Stimulated activated CD4-positive, alpha-beta T cell treated with anti-CD3 and anti-CD28 coated beads, Interleukin-4, amount 100 ng/mL, for 4 hours (primary cell): ENCODE data around the gene SLC17A9.

Experiments
- DNase-seq, 2 experiments: peaks; one replicate each; pipeline ENCODE4 v3.0.0-alpha.2; 2020

The SLC17A9 gene

GRCh38 chr20:62986257-62986800 is 33.8 kb downstream of the SLC17A9 start:
- no peak for DNase-seq

DNA sequence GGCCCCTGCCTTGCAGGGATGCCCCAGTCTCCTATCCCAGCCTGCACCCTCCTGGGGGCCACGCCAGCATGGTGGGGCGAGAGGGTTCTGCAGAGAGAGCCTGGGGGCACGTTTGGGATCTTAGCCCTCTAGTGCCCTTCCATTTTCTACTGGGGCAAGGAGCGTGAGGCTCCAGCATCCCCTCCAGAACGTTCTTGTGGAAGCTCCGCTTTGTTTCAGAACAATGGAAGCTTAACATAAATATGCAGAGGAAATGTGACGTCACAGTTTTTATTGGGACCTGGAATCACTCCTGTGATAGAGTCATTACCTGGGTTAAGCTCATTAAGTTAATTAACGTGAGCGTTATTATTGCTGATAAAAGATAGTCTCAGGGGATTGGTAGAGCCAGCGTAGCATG is 34.6 kb downstream of the SLC17A9 start:
- DNase-seq, result no peak

- peak in 1 of 2 experiments; percentile 36 for DNase-seq
These were observed 36.7 kb downstream of the SLC17A9 start for GRCh38 chr20:62989201-62989601.

- DNase-seq, result no peak
These were observed 37.9 kb downstream of the SLC17A9 start for GRCh38 chr20:62990306-62990825.

DNA sequence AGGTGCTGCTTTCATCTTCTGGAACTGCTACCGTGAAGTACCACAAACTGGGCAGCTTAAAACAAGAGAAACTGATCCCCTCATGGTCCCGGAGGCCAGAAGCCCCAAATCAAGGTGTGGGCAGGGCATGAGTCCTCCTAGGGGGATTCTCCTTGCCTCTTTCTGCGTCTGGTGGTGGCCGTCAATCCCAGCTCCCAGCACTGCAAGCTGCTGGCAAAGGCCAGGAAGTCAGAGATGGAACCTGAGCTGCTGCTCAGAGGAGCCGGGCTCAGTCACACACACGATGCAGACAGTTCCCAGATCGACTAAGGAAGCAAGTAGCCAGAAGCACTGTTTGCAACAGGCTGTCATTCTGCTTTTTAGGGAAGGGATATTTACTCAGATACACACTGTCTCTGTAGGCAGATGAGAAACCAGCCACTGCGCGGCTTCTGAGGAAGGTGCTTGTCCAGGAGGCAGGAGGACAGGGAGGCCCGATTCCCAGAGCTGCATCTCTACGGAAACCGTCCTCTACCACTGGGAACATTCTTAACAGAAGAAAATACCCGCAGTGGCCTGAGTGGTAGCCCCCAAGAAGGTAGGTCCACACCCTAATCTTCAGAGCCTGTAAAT is 38.8 kb downstream of the SLC17A9 start:
- no peak for DNase-seq

DNA sequence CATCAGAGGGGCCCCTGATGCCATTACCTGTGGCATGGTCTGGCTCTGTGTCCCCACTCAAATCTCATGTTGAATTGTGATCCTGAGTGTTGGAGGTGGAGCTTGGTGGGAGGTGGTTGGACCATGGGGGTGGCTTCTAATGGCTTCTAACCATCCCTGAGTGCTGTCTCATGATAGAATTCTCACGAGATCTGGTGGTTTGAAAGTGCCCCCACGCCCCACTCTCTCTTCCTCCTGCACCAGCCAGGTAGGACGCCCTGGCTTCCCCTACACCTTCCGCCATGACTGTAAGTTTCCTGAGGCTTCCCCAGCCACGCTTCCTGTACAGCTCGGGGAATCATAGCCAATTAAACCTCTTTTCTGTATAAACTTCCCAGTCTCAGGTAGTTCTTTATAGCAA is 39.4 kb downstream of the SLC17A9 start:
- DNase-seq, result no peak

DNA sequence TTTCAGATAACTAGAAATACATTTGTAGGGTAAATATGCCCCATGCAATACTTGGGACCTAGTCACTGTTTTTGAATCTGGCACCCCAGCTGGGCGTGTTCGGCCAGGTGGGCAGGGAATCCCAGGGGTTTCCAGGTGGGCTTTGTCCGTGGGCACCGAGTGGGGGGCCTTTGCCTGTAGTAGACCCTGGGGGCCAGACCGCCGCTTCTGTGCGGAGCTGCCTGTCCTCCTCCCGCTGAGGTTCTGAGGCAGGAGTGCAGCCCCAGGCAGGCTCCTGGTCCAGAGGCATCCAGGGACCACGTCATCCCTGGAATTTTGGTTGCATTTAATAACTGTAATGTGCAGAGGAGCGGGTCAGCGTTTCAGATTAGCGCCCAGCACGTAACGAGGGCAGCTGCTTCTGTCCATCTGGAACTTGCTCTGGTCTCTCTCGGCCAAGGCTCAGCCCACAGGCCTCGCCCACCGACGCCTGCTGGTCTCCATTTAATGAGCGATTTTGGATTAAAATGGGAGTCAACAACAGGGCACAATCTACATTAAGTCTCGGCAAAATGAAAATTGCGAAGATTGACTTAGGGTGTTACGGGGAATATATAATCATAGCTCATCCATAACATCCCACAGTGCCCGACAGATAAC is 41.5 kb downstream of the SLC17A9 start:
- no peak for DNase-seq

DNA sequence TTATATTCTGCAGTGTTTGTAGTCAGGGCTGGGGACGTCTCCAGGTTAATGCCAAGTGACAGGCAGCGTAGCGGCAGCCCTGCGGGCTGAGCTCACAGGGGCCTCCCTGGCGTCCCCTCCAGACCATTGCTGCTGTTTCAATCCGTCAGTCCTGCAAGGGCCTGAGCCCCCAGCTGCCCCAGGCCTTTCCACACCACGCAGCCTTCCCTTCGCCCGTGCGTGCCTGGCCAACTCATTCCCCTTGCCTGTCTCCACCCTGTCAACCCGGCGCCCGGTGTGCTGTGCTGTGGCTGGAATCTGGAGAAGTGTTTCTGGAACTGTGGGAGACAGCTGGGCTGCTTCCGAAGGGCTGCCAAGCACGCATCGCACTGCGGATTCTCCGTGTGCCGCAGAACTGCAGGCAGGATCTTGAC is 42.4 kb downstream of the SLC17A9 start:
- no peak for DNase-seq

GRCh38 chr20:62995481-62995880 is 43.0 kb downstream of the SLC17A9 start:
- no peak for DNase-seq

GRCh38 chr20:62995898-62996595 is 43.5 kb downstream of the SLC17A9 start:
- no peak for DNase-seq

GRCh38 chr20:62996596-62996982 is 44.1 kb downstream of the SLC17A9 start:
- no peak for DNase-seq

DNA sequence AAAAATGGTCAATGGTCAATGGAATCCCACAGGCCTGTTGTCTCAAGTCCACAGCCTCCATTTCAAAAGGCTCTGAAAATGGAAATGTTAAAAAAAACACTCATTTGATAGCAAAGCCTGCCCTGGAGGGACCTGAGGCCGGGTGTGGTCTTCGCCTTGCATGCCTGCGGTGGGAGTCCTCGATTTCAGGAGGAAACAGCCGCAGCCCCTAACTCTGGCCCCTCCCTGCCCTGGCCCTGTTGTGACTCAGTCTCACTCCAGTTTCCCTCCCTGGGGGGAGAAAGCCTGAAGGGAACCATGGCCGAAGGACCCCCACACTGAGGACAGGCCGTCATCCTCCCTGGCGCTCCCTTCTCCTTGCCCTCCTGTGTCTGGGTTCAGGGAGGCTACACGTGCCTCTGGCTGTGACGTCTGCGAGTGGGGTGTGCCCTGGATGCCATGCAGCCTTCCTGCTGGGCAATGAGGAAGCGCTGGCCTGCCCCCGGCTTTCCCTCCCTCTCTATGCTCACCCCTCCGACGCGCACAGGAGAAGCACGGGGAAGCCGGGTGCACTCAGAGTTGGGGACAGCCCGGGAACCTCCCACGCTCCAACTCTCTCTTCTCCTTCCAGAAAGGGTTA is 45.0 kb downstream of the SLC17A9 start:
- DNase-seq, result no peak

DNA sequence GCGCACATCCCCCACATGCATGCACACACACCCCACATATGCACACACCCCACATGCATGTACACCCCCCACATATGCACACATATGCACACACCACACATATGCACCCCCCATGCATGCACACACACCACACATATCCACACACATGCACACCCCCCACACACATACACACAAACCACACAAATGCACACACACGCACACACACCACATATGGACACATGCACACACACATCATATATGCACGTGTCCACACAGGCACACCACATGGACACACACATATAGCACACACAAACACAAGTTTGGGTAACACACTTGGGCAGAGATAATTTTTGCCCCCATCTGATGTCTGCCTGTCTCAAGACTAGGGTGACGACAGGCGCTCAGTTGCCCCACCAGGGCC is 45.9 kb downstream of the SLC17A9 start:
- DNase-seq, result no peak

DNA sequence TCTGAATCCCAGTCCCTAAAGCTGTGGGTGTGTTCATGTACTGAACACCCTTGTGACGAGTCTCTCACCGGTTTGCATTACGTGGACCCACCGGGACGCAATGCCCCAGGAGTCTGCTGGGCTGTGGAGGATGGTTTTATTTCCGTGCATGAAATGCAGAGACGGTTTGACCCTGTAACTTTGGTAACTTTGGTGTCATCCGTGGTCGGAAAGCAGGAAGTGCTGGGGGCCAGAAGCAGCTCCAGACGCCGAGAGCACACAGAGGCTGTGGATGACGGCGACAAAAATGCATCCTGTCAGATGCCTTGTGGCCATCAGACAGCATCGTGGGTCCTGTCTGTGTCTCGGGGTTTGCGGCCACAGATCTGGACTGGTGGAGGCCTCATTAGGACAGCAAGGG is 47.1 kb downstream of the SLC17A9 start:
- no peak for DNase-seq

DNA sequence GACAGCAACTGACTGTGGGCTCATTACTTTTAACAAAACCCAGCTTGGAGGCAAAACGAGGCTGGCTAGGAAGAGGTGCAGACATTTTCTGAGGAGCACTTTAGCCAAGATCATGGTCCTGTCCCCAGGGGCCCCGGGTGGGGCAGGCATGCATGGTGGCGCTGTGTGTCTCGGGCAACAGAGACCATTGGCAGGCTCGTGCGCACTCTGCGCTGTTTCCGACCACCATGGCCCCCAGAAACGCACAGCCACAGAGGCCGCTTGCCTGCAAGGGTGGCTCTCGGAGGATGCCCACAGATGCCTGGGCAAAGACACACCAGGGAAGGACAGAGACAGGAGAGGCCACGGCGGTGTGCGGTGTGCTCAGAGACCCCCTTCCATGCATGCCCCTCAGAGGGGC is 47.5 kb downstream of the SLC17A9 start:
- DNase-seq, result no peak

- DNase-seq, result no peak
These were observed 48.4 kb downstream of the SLC17A9 start for GRCh38 chr20:63000958-63001357.

DNA sequence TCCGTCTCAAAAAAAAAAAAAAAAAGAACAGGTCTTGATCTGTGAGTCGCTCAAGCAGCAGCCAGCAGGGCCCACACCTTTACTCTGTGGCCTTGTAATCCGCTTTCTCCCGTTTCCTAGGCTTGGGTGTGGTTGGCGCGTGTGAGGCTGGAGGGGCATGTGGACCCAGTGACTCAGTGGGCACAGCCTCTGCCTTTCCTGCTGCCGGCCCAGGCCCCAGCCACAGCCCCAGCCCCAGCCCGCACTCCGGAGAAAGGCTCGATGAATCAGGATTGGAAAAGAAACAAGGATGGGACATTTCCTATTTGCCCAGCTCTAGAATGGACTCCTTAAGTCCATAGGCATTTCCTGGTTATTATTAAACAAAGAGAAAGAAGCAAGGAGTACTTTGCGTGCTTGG is 50.0 kb downstream of the SLC17A9 start:
- DNase-seq, result no peak

GRCh38 chr20:63003546-63003945 is 51.0 kb downstream of the SLC17A9 start:
- no peak for DNase-seq

DNA sequence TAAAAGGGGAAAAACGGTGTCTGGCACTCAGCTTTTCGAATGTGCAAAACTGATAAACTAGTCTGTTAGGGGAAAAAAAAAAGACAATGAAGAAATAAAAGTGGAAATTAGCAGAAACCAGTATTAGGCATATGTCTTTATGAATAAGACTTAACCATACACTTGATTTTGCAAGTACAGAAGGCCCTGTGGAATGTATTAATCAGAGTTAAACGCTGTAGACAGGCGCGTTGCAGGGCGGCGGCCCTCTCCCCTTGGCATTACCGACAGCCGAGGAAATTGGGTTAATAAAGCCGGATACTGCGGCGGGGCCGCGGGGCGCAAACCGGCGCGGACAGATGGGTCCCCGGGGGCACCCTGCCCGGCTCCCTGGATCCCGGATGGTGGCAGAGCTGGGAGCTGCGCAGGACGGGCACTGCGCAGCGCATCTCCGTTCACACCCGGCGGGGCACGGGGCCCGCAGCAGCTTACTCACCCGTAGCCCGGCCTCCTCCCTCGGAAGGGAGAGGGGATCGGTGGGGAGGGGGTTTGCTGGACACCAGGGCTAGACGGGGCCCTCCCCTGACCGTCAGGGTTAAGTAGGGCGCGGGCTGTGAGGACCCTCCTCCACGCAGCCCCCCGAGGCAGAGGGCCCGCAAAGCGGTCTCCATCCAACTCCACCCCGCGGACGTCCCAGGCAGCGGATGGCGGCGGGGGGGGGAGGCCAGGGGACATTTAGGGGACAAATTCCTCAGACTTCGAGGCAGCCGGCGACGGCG is 52.3 kb downstream of the SLC17A9 start:
- DNase-seq, result peak in 1 of 2 experiments; percentile 22

DNA sequence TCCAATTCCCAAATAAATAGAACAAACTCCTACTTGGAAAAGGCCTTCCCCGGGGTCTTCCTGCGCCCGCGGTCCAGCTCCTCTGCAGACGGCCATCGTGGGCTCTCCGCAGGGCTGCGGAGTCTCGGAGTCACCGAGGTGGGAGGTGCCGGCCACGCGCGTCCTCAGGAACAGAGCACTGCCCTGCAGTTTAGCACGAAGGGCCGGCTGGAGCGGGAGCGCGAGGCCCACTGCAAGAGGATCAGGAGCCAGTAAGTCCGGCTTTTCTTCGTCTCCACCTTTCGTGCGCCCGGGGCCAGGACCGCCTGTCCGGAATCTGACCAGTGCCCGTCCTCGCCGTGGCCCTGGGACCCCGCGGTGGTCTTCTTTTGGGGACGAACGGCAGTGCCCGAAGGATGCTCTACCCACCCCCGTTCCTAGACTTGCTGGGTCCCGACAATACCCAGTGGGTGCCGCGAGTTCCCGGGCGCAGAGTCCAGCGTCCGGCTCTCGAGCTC is 52.9 kb downstream of the SLC17A9 start:
- DNase-seq, result no peak

DNA sequence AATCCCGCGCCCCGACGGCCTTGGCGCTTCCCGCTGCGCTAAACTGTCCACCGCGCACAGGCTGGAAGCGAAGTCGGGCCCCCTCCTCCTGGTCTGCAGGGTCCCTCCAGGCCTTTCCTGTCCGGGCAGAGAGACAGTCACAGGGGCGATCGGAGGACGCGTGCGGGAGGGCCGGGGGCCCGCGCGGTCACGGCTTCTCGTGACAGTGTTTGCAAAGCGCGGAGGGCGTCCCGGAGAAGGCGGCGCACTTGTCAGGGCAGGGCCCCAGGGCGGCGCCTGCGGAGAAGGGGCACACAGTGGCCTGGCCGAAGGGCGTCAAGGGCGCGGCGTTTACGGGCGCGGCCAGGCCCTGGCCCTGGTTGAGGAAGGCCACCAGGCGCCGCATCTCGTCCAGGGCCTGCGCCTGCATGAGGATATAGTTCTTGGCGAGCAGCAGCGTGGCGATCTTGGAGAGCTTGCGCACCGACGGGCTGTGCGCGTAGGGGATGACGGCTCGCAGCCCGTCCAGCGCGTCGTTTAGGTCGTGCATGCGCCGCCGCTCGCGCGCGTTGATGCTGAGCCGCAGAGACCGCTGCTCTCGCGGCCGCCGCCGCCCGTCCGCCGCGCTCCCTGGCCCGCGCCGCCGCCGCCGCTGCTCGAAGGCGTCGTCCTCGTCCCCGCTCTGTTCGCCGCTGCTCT is 53.5 kb downstream of the SLC17A9 start:
- DNase-seq, result no peak
